Right ventricle myocardium inferior (tissue), 1 donor: Measurements from ENCODE around the gene NHS. TPM values are rescaled to one million over a fixed set of nuclear protein-coding genes. Genes with fewer than 3 reads are reported as not detected.

ENCODE experiments used
- ATAC-seq: fragments of 200-7000 bp; cut with Tn5 transposase; one replicate; pipeline ENCODE4 v1.9.1; 2020; ENCODE audit warnings: mild to moderate bottlenecking, moderate library complexity
- DNase-seq: peaks from one replicate; pipeline ENCODE4 v3.0.0; 2021; ENCODE audit errors: missing footprints
- intact Hi-C: fragments of 100-400 bp; cut with DNase I; formaldehyde crosslinking; loops from one replicate; pipeline ENCODE4 v1.11.0; 2022
- long read RNA-seq: library from polyadenylated mRNA; unstranded; transcript quantifications from one replicate; pipeline ENCODE4 v2.0.0, GENCODE V29; 2021
- total RNA-seq: library from RNA; stranded (reverse); fragmentation: NEBNext Ultra II Directional; extraction: Animal tissue kit (Norgen Biotek cat#: 25700); gene quantifications from one replicate; pipeline ENCODE4 v1.2.1, GENCODE V29; 2021
- donor health status: DM: no; HTN: yes; CAD: no; lungs with severe emphysema.

Gene NHS
- total RNA-seq = 2.8 TPM
- long read RNA-seq, partial matches to known transcripts = 0 of 1 reads
- long read RNA-seq, other reads (novel, unspliced or antisense) = 1 of 1 reads

- intact Hi-C loops = loop anchor here (5.0 to 10.0 kb wide), 3 partner anchors 130 to 218 kb away; no protein-coding TSS in a partner anchor
- peak; percentile 80 for DNase-seq
- ATAC-seq = peak; percentile 91
Measured at GRCh38 chrX:17374619-17375366, at the start of gene NHS. Gene NHS (plus strand): TSS chrX:17375200. CDS start chrX:17375758, 558 bp downstream.

DNA sequence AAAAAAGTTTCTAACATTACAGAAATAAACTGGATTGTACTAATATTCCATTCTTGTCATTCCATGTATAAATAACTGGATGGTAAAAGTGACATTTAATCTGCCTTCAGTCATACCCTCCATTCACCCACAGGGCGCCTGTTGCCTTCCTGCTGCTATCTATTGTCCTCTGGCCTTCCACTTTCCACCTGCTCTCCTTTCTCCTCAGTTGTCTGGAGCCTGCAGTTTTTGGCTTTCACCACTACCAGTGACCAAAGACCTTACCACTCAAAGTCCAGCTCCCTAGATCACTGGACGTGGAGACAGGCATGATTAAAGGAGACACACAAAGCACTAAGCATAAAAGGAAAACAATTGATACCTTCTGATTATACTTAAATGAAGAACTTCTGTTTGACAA, 46.2 kb upstream of the NHS start:
- no peak for DNase-seq
- intact Hi-C loops = no loop called here
- no peak for ATAC-seq

DNA sequence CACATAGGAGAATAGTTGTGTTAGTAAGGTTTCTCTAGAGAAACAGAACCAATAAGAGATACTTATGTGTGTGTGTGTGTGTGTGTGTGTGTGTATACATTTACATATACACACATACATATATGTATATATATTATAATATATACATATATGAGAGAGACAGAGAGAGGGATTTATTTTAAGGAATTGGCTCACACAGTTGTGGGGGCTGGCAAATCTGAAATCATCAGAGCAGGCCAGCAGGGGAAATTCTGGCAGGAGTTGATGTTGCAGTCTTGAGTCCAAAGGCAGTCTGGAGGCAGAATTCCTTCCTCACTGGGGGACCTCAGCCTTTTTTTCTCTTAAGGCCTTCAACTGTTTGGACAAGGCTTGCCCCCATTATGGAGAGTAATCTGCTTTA, 38.6 kb upstream of the NHS start:
- intact Hi-C loops = no loop called here
- ATAC-seq (no peak), DNase-seq (no peak)

DNA sequence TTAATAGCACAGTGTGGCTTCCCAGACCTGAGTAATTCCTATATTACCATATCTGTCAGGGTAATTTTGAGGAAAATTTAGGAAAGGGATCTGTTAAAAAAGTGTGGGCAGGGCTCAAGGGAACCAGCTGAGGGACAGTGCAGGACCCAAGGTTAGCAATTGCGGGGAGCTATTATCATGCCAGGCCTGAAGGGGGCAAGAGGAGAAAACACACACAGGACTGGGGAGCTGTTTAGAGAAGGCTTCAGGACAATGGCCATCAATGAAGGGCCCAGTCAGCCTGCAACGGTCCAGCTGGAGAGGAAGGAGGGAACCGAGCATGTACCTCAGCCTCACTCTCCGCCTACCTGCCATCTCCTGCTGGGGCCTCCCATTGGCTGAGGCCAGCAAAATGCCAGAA, 19.0 kb upstream of the NHS start:
- DNase-seq (no peak), ATAC-seq (no peak)
- intact Hi-C loops = no loop called here

GRCh38 chrX:17359500-17359899, 15.5 kb upstream of the NHS start:
- intact Hi-C loops = no loop called here
- DNase-seq (no peak), ATAC-seq (no peak)

DNA sequence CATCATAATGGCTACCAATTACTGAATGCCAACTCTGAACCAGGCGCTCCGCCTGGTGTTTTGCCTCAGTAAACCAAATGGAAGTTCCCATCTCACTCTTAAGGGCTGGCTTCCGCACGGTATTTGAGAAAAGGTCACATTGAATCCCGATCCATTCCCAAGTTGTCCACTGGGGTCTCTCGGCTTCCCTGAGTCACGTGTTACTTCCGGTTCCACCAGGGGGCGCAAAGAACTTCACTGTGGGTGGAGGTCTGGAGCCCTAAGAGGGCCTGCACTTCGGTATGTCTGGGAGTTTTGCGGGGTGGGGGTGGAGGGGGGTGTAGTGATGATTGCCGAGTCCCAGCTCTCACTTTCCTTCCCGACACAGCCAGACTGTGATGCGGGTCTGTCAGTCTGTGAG, 13.4 kb upstream of the NHS start:
- DNase-seq (no peak), ATAC-seq (no peak)
- intact Hi-C loops = no loop called here

DNA sequence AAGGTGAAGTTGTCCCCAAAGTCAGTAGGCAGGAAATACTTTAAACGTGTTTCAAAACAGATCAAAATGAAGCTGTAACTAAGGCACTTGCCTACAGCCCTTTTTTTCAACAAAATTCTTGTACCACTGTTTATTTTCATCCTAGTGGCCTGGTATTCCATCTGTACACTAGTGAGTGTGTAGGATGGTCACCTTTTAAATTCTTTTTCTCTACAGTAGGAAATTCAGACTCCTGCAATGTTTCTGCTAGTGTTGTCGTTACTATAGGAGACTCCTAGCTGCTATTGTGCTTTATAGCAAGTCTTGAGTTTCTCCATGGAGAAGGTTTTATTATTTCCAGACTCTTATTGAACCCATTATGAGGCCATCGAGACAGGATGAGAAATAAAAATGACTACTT, 7.0 kb upstream of the NHS start:
- intact Hi-C loops = no loop called here
- DNase-seq (no peak), ATAC-seq (no peak)

DNA sequence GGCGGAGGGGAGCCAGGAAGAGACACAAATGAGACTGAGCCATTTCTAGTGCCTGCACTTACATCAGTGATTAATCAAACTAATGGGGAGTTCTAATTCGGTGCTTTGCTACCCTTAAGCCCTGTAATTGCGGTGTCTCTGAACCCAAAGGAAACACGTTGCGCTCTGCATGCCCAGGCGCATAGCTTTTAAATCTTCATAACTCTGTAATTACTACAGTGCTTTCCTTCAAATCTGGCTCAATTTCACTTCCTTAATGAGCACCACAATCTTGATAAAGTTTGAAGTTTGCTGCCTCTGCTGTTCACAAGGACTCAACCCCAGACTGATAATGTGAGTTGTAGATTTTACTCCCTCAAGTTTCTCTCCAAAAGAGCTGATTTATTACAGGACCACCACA, 5.7 kb upstream of the NHS start:
- no peak for DNase-seq
- intact Hi-C loops = no loop called here
- ATAC-seq = no peak

GRCh38 chrX:17370191-17370590, 4.8 kb upstream of the NHS start:
- no peak for DNase-seq
- ATAC-seq = no peak
- intact Hi-C loops = loop anchor here (5.0 to 10.0 kb wide), 2 partner anchors 125 to 222 kb away; no protein-coding TSS in a partner anchor

- intact Hi-C loops = loop anchor here (5.0 to 10.0 kb wide), 2 partner anchors 127 to 220 kb away; no protein-coding TSS in a partner anchor
- no peak for DNase-seq
- ATAC-seq = no peak
Measured at GRCh38 chrX:17372052-17372451, 2.9 kb upstream of the NHS start.

GRCh38 chrX:17373337-17373736, 1.7 kb upstream of the NHS start:
- intact Hi-C loops = loop anchor here (5.0 to 10.0 kb wide), 2 partner anchors 129 to 219 kb away; no protein-coding TSS in a partner anchor
- ATAC-seq = peak; percentile 55

GRCh38 chrX:17375367-17375636, 302 bp downstream of the NHS start:
- ATAC-seq (no peak), DNase-seq (no peak)
- intact Hi-C loops = loop anchor here (5.0 to 10.0 kb wide), 2 partner anchors 131 to 152 kb away; no protein-coding TSS in a partner anchor

More at GRCh38 chrX:17373337-17373736, 1.7 kb upstream of the NHS start:
- peak; percentile 50 for DNase-seq

- DNase-seq = peak; percentile 72
- intact Hi-C loops = loop anchor here (5.0 to 10.0 kb wide), 2 partner anchors 131 to 151 kb away; no protein-coding TSS in a partner anchor
- peak; percentile 50 for ATAC-seq
Measured at GRCh38 chrX:17375637-17376430, 834 bp downstream of the NHS start.

- intact Hi-C loops = loop anchor here (5.0 to 10.0 kb wide), 2 partner anchors 132 to 151 kb away; no protein-coding TSS in a partner anchor
- DNase-seq (peak; percentile 30), ATAC-seq (no peak)
Measured at GRCh38 chrX:17376431-17377077, 1.6 kb downstream of the NHS start.

DNA sequence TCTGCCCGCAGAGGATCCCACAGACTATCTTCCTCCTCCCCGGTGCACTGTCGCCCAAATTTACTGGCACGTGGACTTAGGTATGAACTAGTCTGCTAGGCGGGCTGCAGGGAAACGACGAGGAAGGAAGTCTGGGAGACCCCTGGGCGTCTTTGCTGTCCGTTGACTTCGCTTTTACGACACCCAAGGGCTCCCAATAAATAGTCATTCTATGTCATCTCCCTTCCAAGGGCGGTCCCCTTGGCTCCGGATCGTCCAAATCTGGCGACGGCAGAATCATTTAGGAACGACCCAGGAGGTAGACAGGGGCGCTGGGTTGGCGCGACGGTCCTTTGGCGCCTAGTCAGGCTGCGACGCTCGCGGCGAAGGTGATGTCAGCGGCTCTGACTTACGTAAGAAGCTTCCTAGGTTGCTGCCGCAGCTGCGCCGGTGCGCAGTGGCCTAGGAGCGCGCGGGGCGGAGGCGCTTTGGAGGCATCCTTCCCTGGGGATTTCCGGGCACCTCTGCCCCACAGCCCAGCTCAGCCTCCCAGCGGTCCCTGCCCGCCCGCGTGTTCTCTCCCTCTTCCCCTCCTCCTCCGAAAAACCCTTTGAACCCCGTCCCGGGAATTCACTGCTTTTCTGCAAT, 2.2 kb downstream of the NHS start:
- intact Hi-C loops = loop anchor here (5.0 to 10.0 kb wide), 2 partner anchors 132 to 150 kb away; no protein-coding TSS in a partner anchor
- ATAC-seq (peak; percentile 25), DNase-seq (peak; percentile 57)

GRCh38 chrX:17377795-17378194, 2.8 kb downstream of the NHS start:
- ATAC-seq = no peak
- no peak for DNase-seq
- intact Hi-C loops = loop anchor here (5.0 to 10.0 kb wide), 2 partner anchors 133 to 150 kb away; no protein-coding TSS in a partner anchor

- DNase-seq (no peak), ATAC-seq (no peak)
- intact Hi-C loops = no loop called here
Measured at GRCh38 chrX:17380221-17380620, 5.2 kb downstream of the NHS start.

DNA sequence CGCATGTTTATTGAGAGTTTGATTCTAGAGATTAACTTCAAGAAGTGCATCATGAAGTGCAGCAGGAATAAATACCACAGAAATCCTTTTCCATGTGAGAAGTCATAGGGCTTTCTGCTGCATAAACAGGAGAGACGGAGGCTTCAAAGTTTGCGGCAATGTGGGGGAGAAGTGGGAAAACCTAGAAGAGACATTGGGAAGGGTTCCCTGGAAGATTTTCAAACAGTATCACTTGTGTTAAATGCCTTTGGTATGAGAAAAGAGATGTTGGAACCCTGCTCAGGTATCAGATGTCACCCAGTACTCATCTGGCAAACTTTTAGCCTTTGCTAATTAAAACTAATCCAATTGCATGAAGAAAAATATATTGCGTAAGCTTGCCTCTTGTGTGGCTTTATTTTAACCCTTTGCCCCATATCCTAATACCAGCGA, 15.4 kb downstream of the NHS start:
- ATAC-seq = no peak
- intact Hi-C loops = no loop called here
- DNase-seq = no peak

- DNase-seq (no peak), ATAC-seq (no peak)
- intact Hi-C loops = no loop called here
Measured at GRCh38 chrX:17395154-17395553, 20.2 kb downstream of the NHS start.
